Breast epithelium (tissue), 4 donors: Measurements from ENCODE around the gene EXO5. TPM values are rescaled to one million over a fixed set of nuclear protein-coding genes. Genes with fewer than 3 reads are reported as not detected.
"Not testable (repeated sequence)": the region's sequence is repeated elsewhere in the genome, so short reads cannot be mapped to it uniquely, and the experiment has no call there.

Source experiments
- DNase-seq, 2 donors: peaks; one replicate each; pipeline ENCODE4 v3.0.0-alpha.2; 2019; ENCODE audit warnings: low spot score in 2 of 2
- H3K27ac ChIP-seq, 2 donors: fragments of 200-600 bp; sonication (generic) in 1 of 2; one replicate each; pipeline ENCODE4 v1.5.1; 2016 to 2019; ENCODE audit warnings: mild to moderate bottlenecking in 1 of 2
- H3K27me3 ChIP-seq, 2 donors: fragments of 200-600 bp; sonication (generic) in 1 of 2; one replicate each; pipeline versions ENCODE4 v1.5.1 to v1.6.0; 2017 to 2019; ENCODE audit warnings: control low read depth in 1 of 2, mild to moderate bottlenecking in 1 of 2
- H3K36me3 ChIP-seq: fragments of 200-600 bp; one replicate; pipeline ENCODE4 v1.5.1; 2019
- H3K4me1 ChIP-seq, 2 donors: fragments of 200-600 bp; sonication (generic); one replicate each; pipeline ENCODE4 v1.5.1; 2016 to 2019; ENCODE audit warnings: control low read depth in 1 of 2
- H3K4me3 ChIP-seq, 3 donors: fragments of 200-600 bp; sonication (generic); 1 replicate in 2 of 3; 2 replicates in 1 of 3; pipeline ENCODE4 v1.5.1; 2016 to 2019; ENCODE audit warnings: mild to moderate bottlenecking in 3 of 3, moderate library complexity in 2 of 3
- H3K9me3 ChIP-seq, 2 donors: fragments of 200-600 bp; sonication (generic) in 1 of 2; one replicate each; pipeline ENCODE4 v1.5.1; 2016 to 2019; ENCODE audit warnings: control low read depth in 1 of 2
- POLR2A ChIP-seq: fragments of 450-650 bp; IDR thresholded peaks from one replicate; pipeline ENCODE4 v1.6.1; 2016; ENCODE audit warnings: antibody characterized with exemption, mild to moderate bottlenecking, moderate library complexity
- POLR2AphosphoS5 ChIP-seq, 3 donors: sonication (generic); formaldehyde crosslinking; IDR thresholded peaks; one replicate each; pipeline ENCODE4 v1.6.1; 2017; ENCODE audit warnings: antibody characterized with exemption in 3 of 3
- intact Hi-C: fragments of 100-400 bp; cut with DNase I; formaldehyde crosslinking; loops from one replicate; pipeline ENCODE4 v1.15.1; 2023; ENCODE audit warnings: low total_unique reads
- total RNA-seq, 3 donors: library from RNA; depleted of rRNA; stranded (reverse); fragments of >200 nt; gene quantifications; one replicate each; pipeline ENCODE4 v1.1.0, GENCODE V29; 2016
- TF ChIP-seq, protein P1 (sequence below), 3 donors: fragments of 450-650 bp; IDR thresholded peaks; one replicate each; pipeline ENCODE4 v1.5.1; 2016 to 2017; ENCODE audit warnings: antibody characterized with exemption in 3 of 3, mild to moderate bottlenecking in 3 of 3, moderate library complexity in 3 of 3

EXO5 gene
- total RNA-seq, 3 donors from 2014 or later: 5.6 to 16.7 (median 11.5) TPM

- no peak overlapping the region for H3K4me3 ChIP-seq
- H3K27ac ChIP-seq: no peak overlapping the region
- H3K27me3 ChIP-seq: no peaks in the 10 kb centered on the region
- H3K9me3 ChIP-seq: no peaks in the 10 kb centered on the region
- DNase-seq: no peak
- no peaks in the 10 kb centered on the region for H3K4me1 ChIP-seq
- H3K36me3 ChIP-seq: no peaks in the 10 kb centered on the region
- intact Hi-C loops: no loop called here
- no peak for TF ChIP-seq POLR2A
- TF ChIP-seq POLR2AphosphoS5 (IDR thresholded peaks at IDR 0.05): no peak
- TF ChIP-seq, protein P1, sequence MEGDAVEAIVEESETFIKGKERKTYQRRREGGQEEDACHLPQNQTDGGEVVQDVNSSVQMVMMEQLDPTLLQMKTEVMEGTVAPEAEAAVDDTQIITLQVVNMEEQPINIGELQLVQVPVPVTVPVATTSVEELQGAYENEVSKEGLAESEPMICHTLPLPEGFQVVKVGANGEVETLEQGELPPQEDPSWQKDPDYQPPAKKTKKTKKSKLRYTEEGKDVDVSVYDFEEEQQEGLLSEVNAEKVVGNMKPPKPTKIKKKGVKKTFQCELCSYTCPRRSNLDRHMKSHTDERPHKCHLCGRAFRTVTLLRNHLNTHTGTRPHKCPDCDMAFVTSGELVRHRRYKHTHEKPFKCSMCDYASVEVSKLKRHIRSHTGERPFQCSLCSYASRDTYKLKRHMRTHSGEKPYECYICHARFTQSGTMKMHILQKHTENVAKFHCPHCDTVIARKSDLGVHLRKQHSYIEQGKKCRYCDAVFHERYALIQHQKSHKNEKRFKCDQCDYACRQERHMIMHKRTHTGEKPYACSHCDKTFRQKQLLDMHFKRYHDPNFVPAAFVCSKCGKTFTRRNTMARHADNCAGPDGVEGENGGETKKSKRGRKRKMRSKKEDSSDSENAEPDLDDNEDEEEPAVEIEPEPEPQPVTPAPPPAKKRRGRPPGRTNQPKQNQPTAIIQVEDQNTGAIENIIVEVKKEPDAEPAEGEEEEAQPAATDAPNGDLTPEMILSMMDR (IDR thresholded peaks at IDR 0.05): no peak
Observed at GRCh38 chr1:40539338-40539737, 30.8 kb downstream of the EXO5 start.

- H3K4me3 ChIP-seq: no peak overlapping the region
- no peak overlapping the region for H3K27ac ChIP-seq
- H3K4me1 ChIP-seq: no peaks in the 10 kb centered on the region
- H3K9me3 ChIP-seq: peaks cover 5 to 21% of the 10 kb centered on the region in 2 donors
- no peaks in the 10 kb centered on the region for H3K27me3 ChIP-seq
- no peaks in the 10 kb centered on the region for H3K36me3 ChIP-seq
- no peak for DNase-seq
- intact Hi-C loops: no loop called here
- no peak for TF ChIP-seq POLR2AphosphoS5 (IDR thresholded peaks at IDR 0.05)
- TF ChIP-seq POLR2A: no peak
- TF ChIP-seq, protein P1 (IDR thresholded peaks at IDR 0.05): no peak
Observed at GRCh38 chr1:40546957-40547356, 38.4 kb downstream of the EXO5 start.

GRCh38 chr1:40553017-40553416 is 44.5 kb downstream of the EXO5 start:
- intact Hi-C loops: no loop called here
- H3K4me3 ChIP-seq: no peak overlapping the region

DNA sequence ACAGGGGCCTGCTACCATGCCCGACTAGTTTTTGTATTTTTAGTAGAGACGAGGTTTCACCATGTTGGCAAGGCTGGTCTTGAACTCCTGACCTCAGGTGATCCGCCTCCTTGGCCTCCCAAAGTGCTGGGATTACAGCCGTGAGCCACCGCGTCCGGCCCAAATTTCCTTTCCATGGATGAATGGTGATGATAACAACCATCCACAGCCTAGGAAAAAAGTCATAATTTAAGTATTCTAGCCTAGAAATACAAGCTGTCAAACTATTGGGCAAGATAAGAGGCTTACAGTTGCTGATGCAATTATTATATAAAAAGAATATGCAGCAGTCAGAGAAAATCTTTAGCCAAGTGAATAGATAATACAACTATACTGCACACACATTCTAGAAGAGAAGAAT is 46.2 kb downstream of the EXO5 start:
- H3K27me3 ChIP-seq, intact Hi-C loops, DNase-seq, H3K36me3 ChIP-seq, H3K27ac ChIP-seq, H3K4me1 ChIP-seq, H3K4me3 ChIP-seq, H3K9me3 ChIP-seq: not testable (repeated sequence)

More at GRCh38 chr1:40553017-40553416, 44.5 kb downstream of the EXO5 start:
- H3K9me3 ChIP-seq: peaks cover 0 to under 1% of the 10 kb centered on the region in 2 donors
- H3K27ac ChIP-seq: no peak overlapping the region
- H3K27me3 ChIP-seq: no peaks in the 10 kb centered on the region
- no peak for DNase-seq
- H3K36me3 ChIP-seq: no peaks in the 10 kb centered on the region
- no peaks in the 10 kb centered on the region for H3K4me1 ChIP-seq
- TF ChIP-seq POLR2AphosphoS5 (IDR thresholded peaks at IDR 0.05) (no peak), POLR2A (no peak)
- TF ChIP-seq, protein P1 (IDR thresholded peaks at IDR 0.05): no peak

DNA sequence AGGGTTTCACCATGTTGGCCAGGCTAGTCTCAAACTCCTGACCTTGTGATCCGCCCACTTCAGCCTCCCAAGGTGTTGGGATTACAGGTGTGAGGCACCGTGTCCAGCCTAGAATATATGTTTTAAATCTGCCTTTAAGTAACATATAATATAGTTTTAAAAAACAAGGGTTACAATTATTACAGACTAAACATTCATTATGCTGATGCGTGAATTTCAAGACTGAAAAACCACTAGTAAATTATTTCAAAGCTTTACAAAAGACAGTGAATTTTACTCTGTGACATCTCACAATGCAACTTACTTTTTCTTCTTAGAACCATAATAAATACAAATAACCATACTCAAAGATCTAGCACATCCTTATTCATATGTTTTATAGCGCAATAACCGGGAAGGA is 47.6 kb downstream of the EXO5 start:
- TF ChIP-seq, protein P1 (IDR thresholded peaks at IDR 0.05): no peak
- TF ChIP-seq POLR2A (no peak), POLR2AphosphoS5 (IDR thresholded peaks at IDR 0.05) (no peak)
- intact Hi-C loops: no loop called here
- no peaks in the 10 kb centered on the region for H3K4me1 ChIP-seq
- no peak for DNase-seq
- H3K4me3 ChIP-seq: no peak overlapping the region
- H3K36me3 ChIP-seq: no peaks in the 10 kb centered on the region
- H3K27me3 ChIP-seq: no peaks in the 10 kb centered on the region
- H3K27ac ChIP-seq: no peak overlapping the region
- no peaks in the 10 kb centered on the region for H3K9me3 ChIP-seq

- intact Hi-C loops, H3K4me1 ChIP-seq, DNase-seq, H3K9me3 ChIP-seq, H3K27ac ChIP-seq, H3K36me3 ChIP-seq, H3K4me3 ChIP-seq, H3K27me3 ChIP-seq: not testable (repeated sequence)
Observed at GRCh38 chr1:40558241-40558640, 49.7 kb downstream of the EXO5 start.
